ENCODE measurements around the gene NUDT3.

DNA sequence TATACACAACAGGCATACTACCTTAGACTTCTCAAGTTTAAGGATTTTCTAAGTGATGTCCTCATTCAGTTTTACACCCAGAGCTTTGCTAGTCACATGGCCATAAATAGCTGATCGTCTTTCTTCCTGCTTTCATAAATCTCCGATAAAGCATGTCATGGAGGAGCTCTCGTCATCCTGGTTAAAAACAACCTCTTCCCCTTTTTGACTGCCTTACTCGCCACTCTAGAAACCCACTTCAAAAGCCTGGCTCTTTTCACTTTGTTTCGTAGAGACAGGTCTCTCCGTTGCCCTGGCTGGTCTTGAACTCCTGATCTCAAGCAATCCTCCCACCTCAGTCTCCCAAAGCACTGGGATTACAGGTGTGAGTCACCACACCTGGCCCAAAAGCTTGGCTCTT lies 76.7 kb downstream of the NUDT3 start:
- TF ChIP-seq, protein P1, sequence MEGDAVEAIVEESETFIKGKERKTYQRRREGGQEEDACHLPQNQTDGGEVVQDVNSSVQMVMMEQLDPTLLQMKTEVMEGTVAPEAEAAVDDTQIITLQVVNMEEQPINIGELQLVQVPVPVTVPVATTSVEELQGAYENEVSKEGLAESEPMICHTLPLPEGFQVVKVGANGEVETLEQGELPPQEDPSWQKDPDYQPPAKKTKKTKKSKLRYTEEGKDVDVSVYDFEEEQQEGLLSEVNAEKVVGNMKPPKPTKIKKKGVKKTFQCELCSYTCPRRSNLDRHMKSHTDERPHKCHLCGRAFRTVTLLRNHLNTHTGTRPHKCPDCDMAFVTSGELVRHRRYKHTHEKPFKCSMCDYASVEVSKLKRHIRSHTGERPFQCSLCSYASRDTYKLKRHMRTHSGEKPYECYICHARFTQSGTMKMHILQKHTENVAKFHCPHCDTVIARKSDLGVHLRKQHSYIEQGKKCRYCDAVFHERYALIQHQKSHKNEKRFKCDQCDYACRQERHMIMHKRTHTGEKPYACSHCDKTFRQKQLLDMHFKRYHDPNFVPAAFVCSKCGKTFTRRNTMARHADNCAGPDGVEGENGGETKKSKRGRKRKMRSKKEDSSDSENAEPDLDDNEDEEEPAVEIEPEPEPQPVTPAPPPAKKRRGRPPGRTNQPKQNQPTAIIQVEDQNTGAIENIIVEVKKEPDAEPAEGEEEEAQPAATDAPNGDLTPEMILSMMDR (IDR thresholded peaks at IDR 0.05), result no peak
- no peak for TF ChIP-seq POLR2A (IDR thresholded peaks at IDR 0.05)

Data from gastroesophageal sphincter (tissue), 3 donors.